ENCODE data around the gene SLC22A17. TPM values are rescaled to one million over a fixed set of nuclear protein-coding genes. Genes with fewer than 3 reads are reported as not detected.

SLC22A17 gene
- total and polyA plus RNA-seq, 2 experiments from 2014 or later = 43.8 to 74.0 TPM

DNA sequence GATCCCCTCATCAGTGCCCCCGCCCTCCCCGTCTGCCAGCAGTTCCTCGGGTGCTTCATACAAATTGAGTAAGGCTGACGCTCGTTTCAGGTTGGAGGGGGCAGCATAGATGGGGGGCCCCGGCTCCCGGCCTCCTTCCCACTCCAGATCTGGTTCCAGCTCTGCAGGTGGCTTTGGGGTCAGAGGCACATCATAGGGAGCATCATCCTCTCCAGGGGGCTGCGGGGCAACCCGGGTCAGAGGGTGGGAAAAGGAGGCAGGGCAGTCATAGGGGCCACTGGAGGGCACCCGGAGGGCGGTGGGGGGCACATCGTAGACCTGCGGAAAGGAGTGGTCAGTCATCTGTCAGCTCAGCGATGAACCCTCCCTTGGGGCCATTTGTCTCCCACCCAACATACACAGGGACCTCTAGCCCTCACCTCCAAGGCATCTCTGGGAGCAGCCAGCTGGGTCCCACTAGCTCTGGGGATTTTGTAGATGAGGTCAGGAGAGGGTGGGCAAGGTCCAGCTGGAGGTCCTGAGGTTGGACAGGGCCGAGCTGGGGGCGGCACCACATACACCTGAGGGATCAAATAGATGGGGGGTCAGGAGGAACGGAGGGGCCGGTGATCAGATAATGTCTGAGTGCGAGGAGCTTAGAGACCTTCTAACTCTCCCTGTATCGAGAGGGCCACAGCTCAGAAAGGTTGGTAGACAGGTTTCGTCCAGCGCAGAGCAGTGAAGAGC lies 7.2 kb upstream of the SLC22A17 start:
- H3K36me3 ChIP-seq = no peaks in the 10 kb centered on the region

DNA sequence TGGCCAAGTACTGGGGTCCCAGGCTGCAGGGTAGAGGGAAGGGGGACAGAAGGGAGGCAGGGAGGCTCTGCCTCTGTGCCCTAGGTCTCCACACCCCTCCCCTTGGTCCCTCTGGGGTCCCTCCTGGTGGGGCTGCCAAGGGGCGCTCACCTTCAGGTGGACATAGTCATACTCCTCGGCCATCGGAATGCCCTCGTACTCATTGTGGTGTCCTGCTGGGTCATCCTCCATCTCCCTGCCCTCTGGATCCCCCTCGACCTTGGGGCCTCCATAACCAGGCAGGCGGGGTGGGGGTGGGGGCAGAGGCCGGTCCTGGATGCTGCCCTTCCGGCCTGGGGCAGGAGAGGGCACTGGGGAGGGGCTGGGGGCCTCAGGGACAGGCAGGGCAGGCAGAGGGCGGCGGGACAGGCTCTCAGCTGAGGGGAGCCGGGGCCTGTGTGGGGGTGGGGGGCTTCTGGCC lies 6.5 kb upstream of the SLC22A17 start:
- Histone ChIP-seq H3K36me3 (no peaks in the 10 kb centered on the region), H3K27me3 (no peaks in the 10 kb centered on the region), H3K4me1 (ENCODE audit: low read depth) (peaks cover 5% of the 10 kb centered on the region), H3K27ac (no peak overlapping the region), H3K9me3 (ENCODE audit: low read depth) (no peaks in the 10 kb centered on the region), H3K4me3 (no peak overlapping the region)
- no peak for DNase-seq (ENCODE audit: low read depth in 1 of 2, low spot score in 1 of 2)
- TF ChIP-seq, protein P1, sequence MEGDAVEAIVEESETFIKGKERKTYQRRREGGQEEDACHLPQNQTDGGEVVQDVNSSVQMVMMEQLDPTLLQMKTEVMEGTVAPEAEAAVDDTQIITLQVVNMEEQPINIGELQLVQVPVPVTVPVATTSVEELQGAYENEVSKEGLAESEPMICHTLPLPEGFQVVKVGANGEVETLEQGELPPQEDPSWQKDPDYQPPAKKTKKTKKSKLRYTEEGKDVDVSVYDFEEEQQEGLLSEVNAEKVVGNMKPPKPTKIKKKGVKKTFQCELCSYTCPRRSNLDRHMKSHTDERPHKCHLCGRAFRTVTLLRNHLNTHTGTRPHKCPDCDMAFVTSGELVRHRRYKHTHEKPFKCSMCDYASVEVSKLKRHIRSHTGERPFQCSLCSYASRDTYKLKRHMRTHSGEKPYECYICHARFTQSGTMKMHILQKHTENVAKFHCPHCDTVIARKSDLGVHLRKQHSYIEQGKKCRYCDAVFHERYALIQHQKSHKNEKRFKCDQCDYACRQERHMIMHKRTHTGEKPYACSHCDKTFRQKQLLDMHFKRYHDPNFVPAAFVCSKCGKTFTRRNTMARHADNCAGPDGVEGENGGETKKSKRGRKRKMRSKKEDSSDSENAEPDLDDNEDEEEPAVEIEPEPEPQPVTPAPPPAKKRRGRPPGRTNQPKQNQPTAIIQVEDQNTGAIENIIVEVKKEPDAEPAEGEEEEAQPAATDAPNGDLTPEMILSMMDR (IDR thresholded peaks at IDR 0.05; ENCODE audit: low read depth, low read length) = no peak

More for the DNA sequence above, 7.2 kb upstream of the SLC22A17 start:
- Histone ChIP-seq H3K4me1 (ENCODE audit: low read depth) (peaks cover 11% of the 10 kb centered on the region), H3K27ac (no peak overlapping the region), H3K4me3 (no peak overlapping the region), H3K27me3 (no peaks in the 10 kb centered on the region), H3K9me3 (ENCODE audit: low read depth) (no peaks in the 10 kb centered on the region)
- DNase-seq (ENCODE audit: low read depth in 1 of 2, low spot score in 1 of 2) = no peak
- TF ChIP-seq, protein P1 (IDR thresholded peaks at IDR 0.05; ENCODE audit: low read depth, low read length) = no peak

DNA sequence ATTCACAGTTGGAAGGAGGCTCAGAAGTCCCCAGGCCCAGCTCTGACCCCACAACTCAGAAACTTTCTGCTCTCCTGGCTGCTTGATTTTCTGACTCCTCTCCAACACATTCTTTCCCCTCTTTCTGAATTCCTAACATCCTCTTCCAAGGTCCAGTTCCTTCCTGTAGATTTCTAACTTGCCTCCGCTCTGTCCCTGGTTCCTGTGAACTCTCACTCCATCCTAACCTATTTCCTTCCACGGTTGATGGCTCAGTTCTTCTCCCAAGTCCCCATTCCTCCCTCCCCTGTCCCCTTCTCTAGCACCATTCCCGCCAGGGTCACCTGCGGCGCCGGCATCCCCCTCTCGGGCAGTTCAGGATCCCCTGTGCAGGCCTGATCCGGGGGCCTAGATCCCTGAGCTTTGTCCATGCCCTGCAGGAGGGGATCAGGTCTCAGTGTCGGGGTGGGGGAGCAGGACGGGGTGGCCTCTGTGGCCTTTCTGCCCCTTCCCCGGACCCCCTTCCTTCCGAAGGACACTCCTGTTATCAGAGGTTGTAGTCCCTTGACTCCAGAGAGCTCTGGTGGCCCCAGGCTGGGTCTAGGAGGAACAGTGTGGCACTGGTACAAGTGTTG lies 6.0 kb upstream of the SLC22A17 start:
- TF ChIP-seq, protein P1 (IDR thresholded peaks at IDR 0.05; ENCODE audit: low read depth, low read length) = no peak
- Histone ChIP-seq H3K9me3 (ENCODE audit: low read depth) (no peaks in the 10 kb centered on the region), H3K4me1 (ENCODE audit: low read depth) (no peaks in the 10 kb centered on the region), H3K27me3 (no peaks in the 10 kb centered on the region), H3K4me3 (no peak overlapping the region), H3K27ac (no peak overlapping the region), H3K36me3 (no peaks in the 10 kb centered on the region)
- DNase-seq (ENCODE audit: low read depth in 1 of 2, low spot score in 1 of 2) = no peak

DNA sequence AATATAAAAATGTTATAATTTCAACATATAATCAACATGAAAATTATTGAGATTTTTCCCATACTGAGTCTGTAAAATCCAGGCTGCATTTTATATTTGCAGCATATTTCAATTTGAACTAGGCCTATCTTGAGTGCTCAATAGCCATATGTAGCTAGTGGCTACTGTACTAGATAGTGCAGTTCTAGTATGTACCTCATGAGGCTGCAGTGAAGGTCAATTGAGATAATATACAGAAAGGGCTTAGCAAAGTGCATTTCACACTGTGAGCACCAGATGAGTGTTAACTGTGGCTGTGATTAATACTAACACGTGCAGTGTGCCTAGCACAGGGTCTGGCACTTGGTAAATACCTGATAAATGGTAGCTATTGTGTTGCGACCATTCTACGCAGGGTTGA lies 5.4 kb upstream of the SLC22A17 start:
- no peaks in the 10 kb centered on the region for H3K9me3 ChIP-seq (ENCODE audit: low read depth)
- H3K4me1 ChIP-seq (ENCODE audit: low read depth) = no peaks in the 10 kb centered on the region
- H3K36me3 ChIP-seq = no peaks in the 10 kb centered on the region
- no peak overlapping the region for H3K27ac ChIP-seq
- H3K27me3 ChIP-seq = no peaks in the 10 kb centered on the region
- no peak overlapping the region for H3K4me3 ChIP-seq
- TF ChIP-seq, protein P1 (IDR thresholded peaks at IDR 0.05; ENCODE audit: low read depth, low read length) = no peak
- no peak for DNase-seq (ENCODE audit: low read depth in 1 of 2, low spot score in 1 of 2)

DNA sequence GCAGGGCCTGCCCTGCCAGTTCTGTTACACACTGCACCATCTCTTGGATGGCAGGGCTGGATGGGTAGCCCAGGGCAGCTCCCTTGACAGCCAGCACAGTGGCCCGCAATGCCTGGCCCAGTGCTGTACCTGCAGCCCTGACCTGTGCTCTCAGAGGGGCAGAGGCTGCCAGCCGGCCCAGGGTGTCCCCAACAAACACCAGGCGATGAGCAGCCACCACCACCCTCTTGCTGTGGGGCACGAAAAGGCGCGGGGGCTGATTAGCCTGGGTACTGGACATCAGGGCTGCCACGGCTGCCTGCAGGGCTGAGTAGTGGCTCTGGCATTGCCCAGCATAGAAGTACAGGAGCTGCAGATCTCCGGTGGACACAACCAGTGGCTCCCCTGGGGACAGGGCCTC lies 4.6 kb upstream of the SLC22A17 start:
- Histone ChIP-seq H3K9me3 (ENCODE audit: low read depth) (no peaks in the 10 kb centered on the region), H3K4me1 (ENCODE audit: low read depth) (no peaks in the 10 kb centered on the region), H3K27ac (no peak overlapping the region), H3K36me3 (no peaks in the 10 kb centered on the region), H3K4me3 (no peak overlapping the region), H3K27me3 (no peaks in the 10 kb centered on the region)
- DNase-seq (ENCODE audit: low read depth in 1 of 2, low spot score in 1 of 2) = no peak
- TF ChIP-seq, protein P1 (IDR thresholded peaks at IDR 0.05; ENCODE audit: low read depth, low read length) = no peak

Measured in cardiac muscle cell (in vitro differentiated cells and primary cell).